ENCODE results near the gene KCNJ15.

GRCh38 chr21:38244885-38245869 is 11.6 kb upstream of the KCNJ15 start:
- TF ChIP-seq HDAC2 (IDR thresholded peaks at IDR 0.05), result no peak
- TF ChIP-seq POLR2AphosphoS5 (IDR thresholded peaks at IDR 0.05; ENCODE audit: low read length), result no peak
- TF ChIP-seq CTCF (IDR thresholded peaks at IDR 0.05 in 2 of 3, conservative IDR thresholded peaks at IDR 0.05 in 1 of 3; ENCODE audit: control insufficient read depth in 2 of 3, extremely low read depth in 1 of 3, insufficient read depth in 1 of 3, low read depth in 3 of 3, low read length in 3 of 3), result no peak
- no peak for TF ChIP-seq TCF7 (IDR thresholded peaks at IDR 0.05; ENCODE audit: borderline replicate concordance)
- no peak for TF ChIP-seq BRCA1 (IDR thresholded peaks at IDR 0.05; ENCODE audit: low read depth, low read length)
- no peak for TF ChIP-seq POLR2A (IDR thresholded peaks at IDR 0.05; ENCODE audit: low read depth, low read length)
- no peak for TF ChIP-seq NRF1 (conservative IDR thresholded peaks at IDR 0.05; ENCODE audit: low read depth, low read length)

All from GM12878 (cell line).